HG03558 (cell line): ENCODE results near the gene KPNA3.

Source experiments
- ATAC-seq: cut with Tn5 transposase; IDR thresholded peaks from one replicate; pipeline ENCODE4 v1.9.1; 2021; ENCODE audit warnings: moderate number of reproducible peaks; ENCODE audit not compliant: unreplicated experiment; ENCODE audit errors: extremely low read depth

KPNA3 gene

DNA sequence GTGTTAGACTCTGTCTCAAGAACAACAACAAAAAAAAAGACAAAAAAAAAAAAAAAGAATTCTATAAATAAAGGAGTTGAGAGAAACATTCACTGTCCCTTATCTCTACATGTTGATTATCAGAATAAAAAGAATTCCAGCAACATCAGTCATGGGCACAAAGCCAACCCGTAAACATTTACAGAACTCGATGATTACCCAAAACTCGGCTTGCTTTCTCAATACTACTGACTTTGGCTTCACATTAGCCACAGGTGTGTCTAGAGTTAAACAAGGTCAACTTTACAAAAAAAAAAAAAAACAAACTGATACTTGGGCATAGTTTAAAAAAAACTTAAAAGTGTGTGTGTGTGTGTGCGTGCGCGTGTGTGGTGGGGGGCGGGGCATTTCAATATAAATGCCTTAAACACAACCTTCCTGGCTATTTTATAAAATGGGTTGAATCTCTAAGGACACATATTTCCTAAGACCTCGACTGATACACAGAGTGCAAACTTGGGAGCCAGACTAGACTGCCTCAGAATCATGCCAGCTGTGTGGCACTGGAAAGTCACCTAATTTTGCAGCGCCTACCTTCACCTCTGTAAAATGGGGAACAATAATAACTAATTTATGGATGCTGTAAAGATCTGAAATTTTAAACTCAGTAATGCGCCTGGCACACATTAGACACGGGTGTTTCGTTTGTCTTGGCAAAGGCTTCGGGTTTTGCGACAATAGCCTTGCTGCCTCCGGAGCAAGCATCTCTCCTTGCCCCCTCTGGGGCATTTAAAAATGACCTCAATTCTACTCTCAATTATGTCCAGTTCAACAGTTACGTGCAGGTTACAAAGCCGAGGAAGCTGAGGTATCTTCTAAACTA lies 102.1 kb downstream of the KPNA3 start:
- no peak for ATAC-seq

- no peak for ATAC-seq
Measured at GRCh38 chr13:49683489-49683888, 109.0 kb downstream of the KPNA3 start.

DNA sequence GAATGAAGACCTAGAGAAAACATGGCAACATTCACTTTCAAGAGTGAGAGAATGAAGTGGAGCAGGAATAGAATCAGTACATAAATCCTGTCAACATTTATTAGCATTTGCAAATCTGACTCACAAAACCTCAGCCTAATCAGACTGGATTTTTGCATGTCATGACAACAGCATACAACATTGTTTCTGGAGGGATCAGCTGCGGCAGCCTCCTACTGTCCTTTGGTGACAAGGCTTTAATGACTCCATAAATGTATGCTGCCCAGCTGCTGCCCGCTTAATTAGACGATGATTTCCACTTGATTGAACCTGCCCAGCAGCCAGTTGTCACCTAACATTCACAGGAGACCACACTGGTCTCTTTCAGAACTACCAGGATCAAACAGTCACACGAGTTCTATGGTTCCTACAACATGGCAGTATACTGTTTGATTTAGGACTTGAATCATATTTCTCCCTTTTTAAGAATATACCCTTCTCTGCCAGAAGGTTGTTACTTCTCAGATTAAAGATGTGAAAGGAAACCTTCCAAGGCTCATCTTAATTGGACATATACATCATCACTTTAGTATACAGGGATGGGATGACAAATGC lies 110.5 kb downstream of the KPNA3 start:
- ATAC-seq: no peak

DNA sequence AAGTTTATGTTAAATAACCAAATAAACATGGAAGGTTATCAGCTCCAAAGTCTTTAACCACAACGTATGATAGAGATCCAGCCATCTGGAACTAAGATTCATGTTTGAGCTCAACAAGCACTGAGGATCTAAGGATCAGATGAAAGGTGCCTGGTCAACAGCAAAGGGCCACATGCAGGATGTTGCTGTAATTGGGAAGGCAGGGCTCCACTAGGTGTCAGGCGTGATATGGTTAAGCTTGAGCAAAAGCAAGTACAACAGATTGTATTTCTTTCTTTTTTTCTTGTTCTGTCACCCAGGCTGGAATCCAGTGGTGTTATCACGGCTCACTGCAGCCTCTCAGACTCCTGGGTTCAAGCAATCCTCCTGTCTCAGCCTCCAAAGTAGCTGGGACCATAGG lies 113.2 kb downstream of the KPNA3 start:
- no peak for ATAC-seq

- no peak for ATAC-seq
Measured at GRCh38 chr13:49678191-49678914, 114.1 kb downstream of the KPNA3 start.

GRCh38 chr13:49676581-49677298 lies 115.7 kb downstream of the KPNA3 start:
- no peak for ATAC-seq

DNA sequence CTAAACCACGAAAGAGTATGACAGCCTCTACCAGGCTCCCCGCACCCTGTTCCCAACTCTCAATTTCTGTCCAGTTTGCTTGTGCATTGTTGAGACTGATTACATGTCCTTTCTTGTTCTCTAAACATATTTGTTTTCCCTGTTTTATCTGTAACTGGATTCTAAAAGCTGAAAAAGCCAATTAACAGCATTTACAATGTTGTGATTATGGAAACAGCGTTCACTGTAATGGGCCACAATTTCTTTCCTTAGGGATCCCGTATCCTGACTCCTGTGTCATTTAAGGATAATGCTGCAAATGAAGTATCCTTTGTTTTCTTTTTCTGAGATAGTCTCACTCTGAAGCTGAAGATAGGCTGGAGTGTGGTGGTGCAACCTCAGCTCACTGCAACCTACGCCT lies 121.7 kb downstream of the KPNA3 start:
- no peak for ATAC-seq

GRCh38 chr13:49669735-49670309 lies 122.7 kb downstream of the KPNA3 start:
- no peak for ATAC-seq

GRCh38 chr13:49667773-49668172 lies 124.7 kb downstream of the KPNA3 start:
- ATAC-seq: no peak

GRCh38 chr13:49664606-49665005 lies 127.9 kb downstream of the KPNA3 start:
- ATAC-seq: no peak

DNA sequence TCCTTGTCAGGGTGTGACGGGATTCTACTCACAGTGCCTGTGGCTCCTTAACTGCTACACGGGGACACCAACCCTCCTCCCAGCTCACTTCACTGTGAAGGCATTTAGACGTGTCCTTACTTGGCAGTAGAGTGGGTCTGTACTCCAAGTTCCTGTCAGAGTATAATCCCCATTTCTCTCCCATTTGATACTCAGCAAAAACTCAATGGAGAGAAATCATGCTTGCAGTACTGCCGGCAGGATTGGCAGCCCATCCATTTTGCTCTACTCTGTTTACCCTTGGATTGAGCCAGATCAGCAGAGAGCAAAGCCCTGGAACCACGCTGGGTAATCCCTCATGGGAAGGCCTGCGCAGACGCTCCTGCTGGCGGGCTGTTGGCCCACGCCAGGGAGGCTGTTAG lies 135.2 kb downstream of the KPNA3 start:
- no peak for ATAC-seq

GRCh38 chr13:49655906-49656305 lies 136.6 kb downstream of the KPNA3 start:
- no peak for ATAC-seq

GRCh38 chr13:49654011-49654410 lies 138.5 kb downstream of the KPNA3 start:
- no peak for ATAC-seq

GRCh38 chr13:49653478-49653877 lies 139.0 kb downstream of the KPNA3 start:
- ATAC-seq: no peak

DNA sequence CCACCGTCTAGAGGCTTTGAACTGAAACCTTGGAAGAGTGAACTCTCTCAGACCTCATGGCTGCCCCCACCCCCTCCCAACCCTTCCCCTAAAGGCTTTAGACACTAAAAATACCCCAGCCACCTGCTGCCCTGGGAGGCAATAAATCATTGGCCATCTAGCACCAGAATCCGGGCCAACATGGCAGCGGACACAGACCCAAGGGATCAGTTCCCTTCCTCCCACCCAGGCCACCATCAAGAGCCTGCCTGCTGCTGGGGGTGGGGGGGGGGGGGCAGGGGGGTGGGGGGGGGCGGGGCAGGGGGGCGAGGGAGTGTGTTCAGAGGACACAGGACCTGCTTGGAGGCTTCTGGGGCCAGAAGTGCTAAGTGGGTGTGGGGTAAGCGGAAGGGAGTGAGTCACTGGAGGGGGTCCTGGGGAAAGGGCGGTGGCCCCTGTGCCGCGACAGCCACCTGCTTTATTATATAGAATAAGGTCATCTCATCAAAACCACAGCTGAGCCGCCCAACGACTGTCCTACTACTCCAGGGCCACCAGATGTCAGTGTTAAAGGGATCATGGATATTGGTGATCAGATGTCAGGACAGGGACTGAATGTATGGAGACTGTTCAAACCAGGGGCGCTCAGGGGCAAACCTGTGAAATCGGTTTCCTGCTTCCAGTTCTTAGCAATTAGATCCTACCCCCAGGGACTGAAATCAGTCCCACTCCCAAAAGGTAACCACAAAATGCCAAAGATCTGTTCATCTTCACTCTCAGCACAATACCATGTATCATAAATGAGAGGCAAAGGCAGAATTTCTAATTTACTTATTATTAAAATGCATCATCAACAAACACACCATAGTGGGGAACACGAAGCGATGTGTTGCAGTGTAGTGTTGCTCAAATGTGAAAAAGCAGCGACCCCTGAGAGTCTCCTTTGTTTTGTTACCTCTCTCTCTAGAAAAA lies 139.9 kb downstream of the KPNA3 start:
- ATAC-seq: no peak

GRCh38 chr13:49651570-49652354 lies 140.7 kb downstream of the KPNA3 start:
- ATAC-seq: no peak

DNA sequence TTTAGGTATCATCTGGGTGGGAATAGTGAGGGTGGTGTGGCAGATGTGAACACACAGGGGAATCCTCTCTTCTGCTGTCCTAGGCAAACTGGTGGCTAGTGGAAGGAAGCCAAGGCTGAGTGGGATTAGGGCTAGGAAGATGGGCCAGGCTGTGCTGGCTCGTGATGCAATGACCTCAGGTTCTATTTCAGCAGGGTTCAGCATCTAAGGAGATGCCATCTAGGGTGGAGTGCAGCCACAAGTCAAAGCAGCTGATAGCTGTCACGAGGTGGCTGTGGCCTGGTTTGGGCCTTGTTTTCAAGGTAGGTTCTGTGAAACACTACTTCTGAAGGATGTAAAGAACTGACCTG lies 142.5 kb downstream of the KPNA3 start:
- ATAC-seq: no peak
